Upper lobe of left lung (tissue), 6 donors: ENCODE measurements around the gene RELCH. TPM values are rescaled to one million over a fixed set of nuclear protein-coding genes. Genes with fewer than 3 reads are reported as not detected.

Experiments
- ATAC-seq, 2 donors: fragments of 200-7000 bp; cut with Tn5 transposase; one replicate each; pipeline ENCODE4 v1.9.1; 2022; ENCODE audit warnings: mild to moderate bottlenecking in 2 of 2, moderate library complexity in 2 of 2; ENCODE audit not compliant: low FRiP score in 2 of 2
- DNase-seq, 2 donors: peaks; one replicate each; pipeline ENCODE4 v3.0.0-alpha.2; 2019 to 2020
- H3K27ac ChIP-seq, 4 donors: fragments of 200-600 bp; sonication (generic); one replicate each; pipeline ENCODE4 v1.5.1; 2016 to 2019
- H3K27me3 ChIP-seq, 4 donors: fragments of 200-600 bp; sonication (generic); one replicate each; pipeline ENCODE4 v1.5.1; 2017 to 2019
- H3K36me3 ChIP-seq, 4 donors: fragments of 200-600 bp; sonication (generic); one replicate each; pipeline ENCODE4 v1.5.1; 2016 to 2019
- H3K4me1 ChIP-seq, 4 donors: fragments of 200-600 bp; sonication (generic); one replicate each; pipeline ENCODE4 v1.5.1; 2018 to 2019
- H3K4me3 ChIP-seq, 4 donors: fragments of 200-600 bp; sonication (generic); one replicate each; pipeline ENCODE4 v1.5.1; 2017 to 2019; ENCODE audit warnings: mild to moderate bottlenecking in 2 of 4, moderate library complexity in 1 of 4
- H3K9me3 ChIP-seq, 4 donors: fragments of 200-600 bp; sonication (generic); one replicate each; pipeline ENCODE4 v1.5.1; 2018 to 2019
- CTCF ChIP-seq, 6 experiments: fragments of 450-650 bp in 4 of 6; fragments of 200-600 bp in 2 of 6; sonication (generic) in 2 of 6; IDR thresholded peaks; one replicate each; pipeline ENCODE4 v1.5.1; 2016 to 2019; ENCODE audit warnings: antibody characterized with exemption in 6 of 6
- EP300 ChIP-seq, 4 donors: sonication (generic); formaldehyde crosslinking; IDR thresholded peaks; one replicate each; pipeline ENCODE4 v1.5.1; 2017; ENCODE audit warnings: antibody characterized with exemption in 4 of 4, control low read depth in 2 of 4
- POLR2A ChIP-seq, 4 donors: fragments of 450-650 bp; IDR thresholded peaks; one replicate each; pipeline ENCODE4 v1.5.1; 2016 to 2017; ENCODE audit warnings: antibody characterized with exemption in 4 of 4, mild to moderate bottlenecking in 2 of 4
- POLR2AphosphoS5 ChIP-seq, 2 donors: sonication (generic); formaldehyde crosslinking; IDR thresholded peaks; one replicate each; pipeline ENCODE4 v1.5.1; 2017; ENCODE audit warnings: antibody characterized with exemption in 2 of 2
- WGBS, 2 donors: methylation state at CpG; one replicate each; pipeline ENCODE4 v1.1.5; 2017 to 2018; 5-methylcytosine and 5-hydroxymethylcytosine counted together
- total RNA-seq, 6 donors: library from RNA; depleted of rRNA in 4 of 6; stranded (reverse); fragments of >200 nt in 4 of 6; gene quantifications; one replicate each; pipeline versions ENCODE4 v1.1.0 to v1.2.1, GENCODE V29; 2016 to 2021
- donor health status: DM: no; HTN: no; CAD: no; lungs with moderate emphysema.
- donor health status: DM: no; HTN: yes; CAD: no; lungs with severe emphysema.

The RELCH gene
- total RNA-seq, 6 donors from 2014 or later = 27.8 to 66.7 (median 35.8) TPM

GRCh38 chr18:62211325-62211828, 24.3 kb downstream of the RELCH start:
- no peak for DNase-seq
- Histone ChIP-seq H3K27me3 (no peaks in the 10 kb centered on the region), H3K4me3 (no peak overlapping the region), H3K36me3 (peaks cover 0 to 24% (median 13%) of the 10 kb centered on the region in 4 donors), H3K27ac (no peak overlapping the region), H3K9me3 (no peaks in the 10 kb centered on the region), H3K4me1 (peaks cover 0 to 6% (median 2%) of the 10 kb centered on the region in 4 donors)
- TF ChIP-seq CTCF (IDR thresholded peaks at IDR 0.05) (no peak), POLR2A (IDR thresholded peaks at IDR 0.05) (no peak), EP300 (IDR thresholded peaks at IDR 0.05) (no peak), POLR2AphosphoS5 (IDR thresholded peaks at IDR 0.05) (no peak)
- no peak for ATAC-seq

GRCh38 chr18:62214790-62215189, 27.7 kb downstream of the RELCH start:
- Histone ChIP-seq H3K27ac (no peak overlapping the region), H3K4me3 (no peak overlapping the region), H3K27me3 (no peaks in the 10 kb centered on the region), H3K9me3 (no peaks in the 10 kb centered on the region), H3K36me3 (peaks cover 0 to 24% (median 13%) of the 10 kb centered on the region in 4 donors), H3K4me1 (no peaks in the 10 kb centered on the region)
- TF ChIP-seq POLR2AphosphoS5 (IDR thresholded peaks at IDR 0.05) (no peak), CTCF (IDR thresholded peaks at IDR 0.05) (no peak), EP300 (IDR thresholded peaks at IDR 0.05) (no peak), POLR2A (IDR thresholded peaks at IDR 0.05) (no peak)
- no peak for ATAC-seq
- no peak for DNase-seq
- WGBS, 2 donors = 73 to 83% methylated on average over 1 of the region's 1 CpG

- Histone ChIP-seq H3K27ac (no peak overlapping the region), H3K4me3 (no peak overlapping the region), H3K27me3 (no peaks in the 10 kb centered on the region), H3K9me3 (peaks cover 0 to 6% (median 2%) of the 10 kb centered on the region in 4 donors), H3K4me1 (no peaks in the 10 kb centered on the region), H3K36me3 (peaks cover 5 to 62% (median 21%) of the 10 kb centered on the region in 4 donors)
- WGBS, 2 donors = 97 to 100% methylated on average over 2 of the region's 2 CpGs
- DNase-seq (no peak), ATAC-seq (no peak)
- TF ChIP-seq EP300 (IDR thresholded peaks at IDR 0.05) = no peak
- TF ChIP-seq POLR2A (IDR thresholded peaks at IDR 0.05) = no peak
- TF ChIP-seq CTCF (IDR thresholded peaks at IDR 0.05) = no peak
- TF ChIP-seq POLR2AphosphoS5 (IDR thresholded peaks at IDR 0.05) = no peak
These were observed 37.2 kb downstream of the RELCH start for GRCh38 chr18:62224229-62224628.

- no peaks in the 10 kb centered on the region for H3K4me1 ChIP-seq
- DNase-seq (no peak), ATAC-seq (no peak)
- 95% methylated on average over 3 of the region's 3 CpGs for WGBS, 2 donors
- TF ChIP-seq EP300 (IDR thresholded peaks at IDR 0.05) (no peak), POLR2A (IDR thresholded peaks at IDR 0.05) (no peak), POLR2AphosphoS5 (IDR thresholded peaks at IDR 0.05) (no peak)
- H3K9me3 ChIP-seq = peaks cover 0 to 6% (median 2%) of the 10 kb centered on the region in 4 donors
- H3K36me3 ChIP-seq = peaks cover 5 to 74% (median 22%) of the 10 kb centered on the region in 4 donors
- H3K27me3 ChIP-seq = no peaks in the 10 kb centered on the region
- H3K4me3 ChIP-seq = no peak overlapping the region
- H3K27ac ChIP-seq = no peak overlapping the region
These were observed 39.0 kb downstream of the RELCH start for GRCh38 chr18:62226047-62226446.

- TF ChIP-seq POLR2A (IDR thresholded peaks at IDR 0.05) (no peak), CTCF (IDR thresholded peaks at IDR 0.05) (no peak), POLR2AphosphoS5 (IDR thresholded peaks at IDR 0.05) (no peak), EP300 (IDR thresholded peaks at IDR 0.05) (no peak)
These were observed 49.2 kb downstream of the RELCH start for GRCh38 chr18:62236252-62236651.

More at GRCh38 chr18:62236252-62236651, 49.2 kb downstream of the RELCH start:
- H3K27ac ChIP-seq = no peak overlapping the region
- no peak overlapping the region for H3K4me3 ChIP-seq
- no peaks in the 10 kb centered on the region for H3K27me3 ChIP-seq
- WGBS, 2 donors = 87 to 89% methylated on average over 1 of the region's 1 CpG
- no peak for DNase-seq
- no peaks in the 10 kb centered on the region for H3K4me1 ChIP-seq
- no peaks in the 10 kb centered on the region for H3K9me3 ChIP-seq
- no peak for ATAC-seq
- peaks cover 0 to 35% (median 10%) of the 10 kb centered on the region in 4 donors for H3K36me3 ChIP-seq
